Measurements from ENCODE around the gene RIOX2.

Gene RIOX2

GRCh38 chr3:97969541-97969940, 2.7 kb downstream of the RIOX2 start:
- no peak for DNase-seq (ENCODE audit: low read depth)
- no peak overlapping the region for H3K4me3 ChIP-seq (ENCODE audit: control insufficient read depth, low read depth, low read length)
- TF ChIP-seq CTCF (IDR thresholded peaks at IDR 0.05; ENCODE audit: control insufficient read depth, insufficient read depth, low read depth, low read length, missing control alignments): no peak

- no peak for TF ChIP-seq CTCF (IDR thresholded peaks at IDR 0.05; ENCODE audit: control insufficient read depth, insufficient read depth, low read depth, low read length, missing control alignments)
- no peak for DNase-seq (ENCODE audit: low read depth)
Measured at GRCh38 chr3:97968376-97968775, 3.9 kb downstream of the RIOX2 start.

GRCh38 chr3:97967966-97968365, 4.3 kb downstream of the RIOX2 start:
- H3K4me3 ChIP-seq (ENCODE audit: control insufficient read depth, low read depth, low read length): no peak overlapping the region
- no peak for TF ChIP-seq CTCF (IDR thresholded peaks at IDR 0.05; ENCODE audit: control insufficient read depth, insufficient read depth, low read depth, low read length, missing control alignments)
- no peak for DNase-seq (ENCODE audit: low read depth)

More at GRCh38 chr3:97968376-97968775, 3.9 kb downstream of the RIOX2 start:
- H3K4me3 ChIP-seq (ENCODE audit: control insufficient read depth, low read depth, low read length): no peak overlapping the region

GRCh38 chr3:97960993-97961766, 11.1 kb downstream of the RIOX2 start:
- no peak for TF ChIP-seq CTCF (IDR thresholded peaks at IDR 0.05; ENCODE audit: control insufficient read depth, insufficient read depth, low read depth, low read length, missing control alignments)
- H3K4me3 ChIP-seq (ENCODE audit: control insufficient read depth, low read depth, low read length): no peak overlapping the region

GRCh38 chr3:97960551-97960950, 11.7 kb downstream of the RIOX2 start:
- no peak for TF ChIP-seq CTCF (IDR thresholded peaks at IDR 0.05; ENCODE audit: control insufficient read depth, insufficient read depth, low read depth, low read length, missing control alignments)
- H3K4me3 ChIP-seq (ENCODE audit: control insufficient read depth, low read depth, low read length): no peak overlapping the region
- DNase-seq (ENCODE audit: low read depth): no peak

More at GRCh38 chr3:97960993-97961766, 11.1 kb downstream of the RIOX2 start:
- DNase-seq (ENCODE audit: low read depth): no peak

GRCh38 chr3:97959872-97960271, 12.4 kb downstream of the RIOX2 start:
- TF ChIP-seq CTCF (IDR thresholded peaks at IDR 0.05; ENCODE audit: control insufficient read depth, insufficient read depth, low read depth, low read length, missing control alignments): no peak
- no peak overlapping the region for H3K4me3 ChIP-seq (ENCODE audit: control insufficient read depth, low read depth, low read length)
- DNase-seq (ENCODE audit: low read depth): no peak

All from AG09309 (cell line).